ENCODE results near the gene SETBP1.
A peak's percentile ranks its signal among the peaks of the same experiment; 100 is the strongest.

The SETBP1 gene

GRCh38 chr18:44771572-44771955 lies 90.9 kb downstream of the SETBP1 start:
- no peak overlapping the region for H2AFZ ChIP-seq (ENCODE audit: insufficient read depth, low read length, poor library complexity)
- no peak overlapping the region for H2BK5ac ChIP-seq (ENCODE audit: low read depth, low read length, poor library complexity)
- no peaks in the 10 kb centered on the region for H3K36me3 ChIP-seq (ENCODE audit: control insufficient read depth in 1 of 2, insufficient read depth in 2 of 2, low read length in 2 of 2)
- H3K14ac ChIP-seq (ENCODE audit: low read length), result no peak overlapping the region
- H3K9ac ChIP-seq (ENCODE audit: low read length), result no peak overlapping the region
- H3K27ac ChIP-seq (ENCODE audit: low read depth, low read length), result no peak overlapping the region
- H3K27me3 ChIP-seq (ENCODE audit: insufficient read depth, low read length), result no peaks in the 10 kb centered on the region
- no peak overlapping the region for H4K12ac ChIP-seq (ENCODE audit: low read depth, low read length)
- H3K79me1 ChIP-seq (ENCODE audit: low read length), result peaks cover 5% of the 10 kb centered on the region
- H2BK120ac ChIP-seq (ENCODE audit: insufficient read depth, low read length, poor library complexity), result no peak overlapping the region
- H3K4me1 ChIP-seq (ENCODE audit: control insufficient read depth in 1 of 2, insufficient read depth in 2 of 2, low read length in 2 of 2), result peaks cover 16 to 18% of the 10 kb centered on the region in 2 experiments
- H2BK12ac ChIP-seq (ENCODE audit: low read length), result no peak overlapping the region
- H3K4ac ChIP-seq (ENCODE audit: low read depth, low read length), result no peak overlapping the region
- no peak for DNase-seq
- no peaks in the 10 kb centered on the region for H3K79me2 ChIP-seq (ENCODE audit: control insufficient read depth, insufficient read depth, low read length, poor library complexity)
- no CpG with 5 or more reads among the region's 5 CpGs for WGBS (ENCODE audit: extremely low coverage, insufficient coverage, insufficient read length)
- H3K23ac ChIP-seq (ENCODE audit: low read length), result no peak overlapping the region
- H3K4me3 ChIP-seq (ENCODE audit: low read depth, low read length), result no peak overlapping the region
- H4K8ac ChIP-seq (ENCODE audit: low read depth, low read length), result no peak overlapping the region
- H2AK5ac ChIP-seq (ENCODE audit: low read length), result peak overlapping the region; percentile 3
- H4K91ac ChIP-seq (ENCODE audit: low read depth, low read length), result no peak overlapping the region
- no peak overlapping the region for H3K4me2 ChIP-seq (ENCODE audit: low read length)
- peak overlapping the region; percentile 16 for H3K18ac ChIP-seq (ENCODE audit: low read length)
- no peaks in the 10 kb centered on the region for H3K9me3 ChIP-seq (ENCODE audit: insufficient read depth, low read depth, low read length)

GRCh38 chr18:44771956-44772917 lies 91.5 kb downstream of the SETBP1 start:
- Histone ChIP-seq H3K4me3 (ENCODE audit: low read depth, low read length) (no peak overlapping the region), H3K27ac (ENCODE audit: low read depth, low read length) (peak overlapping the region; percentile 14), H3K23ac (ENCODE audit: low read length) (no peak overlapping the region), H2AK5ac (ENCODE audit: low read length) (no peak overlapping the region), H3K79me1 (ENCODE audit: low read length) (peaks cover 5% of the 10 kb centered on the region), H2BK12ac (ENCODE audit: low read length) (peak overlapping the region; percentile 28), H3K18ac (ENCODE audit: low read length) (no peak overlapping the region), H2BK120ac (ENCODE audit: insufficient read depth, low read length, poor library complexity) (no peak overlapping the region), H3K4ac (ENCODE audit: low read depth, low read length) (no peak overlapping the region), H3K4me1 (ENCODE audit: control insufficient read depth in 1 of 2, insufficient read depth in 2 of 2, low read length in 2 of 2) (peaks cover 17 to 18% of the 10 kb centered on the region in 2 experiments), H3K79me2 (ENCODE audit: control insufficient read depth, insufficient read depth, low read length, poor library complexity) (no peaks in the 10 kb centered on the region), H3K27me3 (ENCODE audit: insufficient read depth, low read length) (no peaks in the 10 kb centered on the region), H3K9ac (ENCODE audit: low read length) (no peak overlapping the region), H2AFZ (ENCODE audit: insufficient read depth, low read length, poor library complexity) (no peak overlapping the region), H4K91ac (ENCODE audit: low read depth, low read length) (no peak overlapping the region), H3K9me3 (ENCODE audit: insufficient read depth, low read depth, low read length) (no peaks in the 10 kb centered on the region), H3K4me2 (ENCODE audit: low read length) (no peak overlapping the region), H2BK5ac (ENCODE audit: low read depth, low read length, poor library complexity) (no peak overlapping the region), H4K8ac (ENCODE audit: low read depth, low read length) (no peak overlapping the region), H3K36me3 (ENCODE audit: control insufficient read depth in 1 of 2, insufficient read depth in 2 of 2, low read length in 2 of 2) (no peaks in the 10 kb centered on the region), H3K14ac (ENCODE audit: low read length) (no peak overlapping the region), H4K12ac (ENCODE audit: low read depth, low read length) (no peak overlapping the region)
- WGBS (ENCODE audit: extremely low coverage, insufficient coverage, insufficient read length), result no CpG with 5 or more reads among the region's 14 CpGs
- peak; percentile 88 to 98 for DNase-seq

GRCh38 chr18:44773640-44774155 lies 93.0 kb downstream of the SETBP1 start:
- Histone ChIP-seq H3K79me2 (ENCODE audit: control insufficient read depth, insufficient read depth, low read length, poor library complexity) (no peaks in the 10 kb centered on the region), H3K79me1 (ENCODE audit: low read length) (peaks cover 7% of the 10 kb centered on the region), H3K9ac (ENCODE audit: low read length) (no peak overlapping the region), H2AFZ (ENCODE audit: insufficient read depth, low read length, poor library complexity) (no peak overlapping the region), H2AK5ac (ENCODE audit: low read length) (no peak overlapping the region), H3K14ac (ENCODE audit: low read length) (no peak overlapping the region), H3K36me3 (ENCODE audit: control insufficient read depth in 1 of 2, insufficient read depth in 2 of 2, low read length in 2 of 2) (no peaks in the 10 kb centered on the region), H2BK12ac (ENCODE audit: low read length) (no peak overlapping the region), H3K27ac (ENCODE audit: low read depth, low read length) (no peak overlapping the region), H3K4me2 (ENCODE audit: low read length) (no peak overlapping the region), H3K9me3 (ENCODE audit: insufficient read depth, low read depth, low read length) (no peaks in the 10 kb centered on the region), H3K23ac (ENCODE audit: low read length) (no peak overlapping the region), H3K27me3 (ENCODE audit: insufficient read depth, low read length) (no peaks in the 10 kb centered on the region), H3K4me3 (ENCODE audit: low read depth, low read length) (no peak overlapping the region), H3K18ac (ENCODE audit: low read length) (no peak overlapping the region), H2BK5ac (ENCODE audit: low read depth, low read length, poor library complexity) (no peak overlapping the region), H4K12ac (ENCODE audit: low read depth, low read length) (no peak overlapping the region), H2BK120ac (ENCODE audit: insufficient read depth, low read length, poor library complexity) (no peak overlapping the region), H3K4ac (ENCODE audit: low read depth, low read length) (no peak overlapping the region), H4K8ac (ENCODE audit: low read depth, low read length) (no peak overlapping the region), H3K4me1 (ENCODE audit: control insufficient read depth in 1 of 2, insufficient read depth in 2 of 2, low read length in 2 of 2) (peaks cover 25 to 28% of the 10 kb centered on the region in 2 experiments), H4K91ac (ENCODE audit: low read depth, low read length) (no peak overlapping the region)
- no CpG with 5 or more reads among the region's 1 CpG for WGBS (ENCODE audit: extremely low coverage, insufficient coverage, insufficient read length)
- no peak for DNase-seq

DNA sequence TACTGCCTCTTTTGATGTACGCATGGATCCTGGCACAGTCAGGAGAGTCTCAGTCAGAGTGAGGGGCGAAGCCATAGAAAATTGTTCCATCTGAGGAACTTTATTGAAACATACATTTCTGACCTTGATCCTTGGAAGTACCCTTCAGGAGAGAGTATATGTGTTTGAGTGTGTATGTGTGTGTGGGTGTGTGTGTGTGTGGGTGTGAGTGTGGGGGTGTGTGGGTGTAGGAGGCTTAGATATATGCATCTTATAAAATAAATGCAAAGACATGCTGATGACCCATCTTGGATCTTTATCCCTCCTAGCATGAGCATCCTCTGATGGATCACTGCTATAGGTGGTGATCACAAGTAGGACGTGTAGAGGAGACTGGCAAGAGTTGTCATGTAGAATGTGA lies 93.5 kb downstream of the SETBP1 start:
- H3K79me2 ChIP-seq (ENCODE audit: control insufficient read depth, insufficient read depth, low read length, poor library complexity), result no peaks in the 10 kb centered on the region
- no peak overlapping the region for H2BK12ac ChIP-seq (ENCODE audit: low read length)
- no peak overlapping the region for H4K8ac ChIP-seq (ENCODE audit: low read depth, low read length)
- no peak overlapping the region for H2BK120ac ChIP-seq (ENCODE audit: insufficient read depth, low read length, poor library complexity)
- H3K9ac ChIP-seq (ENCODE audit: low read length), result no peak overlapping the region
- no CpG with 5 or more reads among the region's 3 CpGs for WGBS (ENCODE audit: extremely low coverage, insufficient coverage, insufficient read length)
- H3K18ac ChIP-seq (ENCODE audit: low read length), result no peak overlapping the region
- no peaks in the 10 kb centered on the region for H3K27me3 ChIP-seq (ENCODE audit: insufficient read depth, low read length)
- peaks cover 8% of the 10 kb centered on the region for H3K79me1 ChIP-seq (ENCODE audit: low read length)
- no peak overlapping the region for H2BK5ac ChIP-seq (ENCODE audit: low read depth, low read length, poor library complexity)
- no peaks in the 10 kb centered on the region for H3K9me3 ChIP-seq (ENCODE audit: insufficient read depth, low read depth, low read length)
- H3K23ac ChIP-seq (ENCODE audit: low read length), result no peak overlapping the region
- H3K4me2 ChIP-seq (ENCODE audit: low read length), result no peak overlapping the region
- H4K12ac ChIP-seq (ENCODE audit: low read depth, low read length), result no peak overlapping the region
- no peak overlapping the region for H3K4me3 ChIP-seq (ENCODE audit: low read depth, low read length)
- no peak overlapping the region for H3K27ac ChIP-seq (ENCODE audit: low read depth, low read length)
- H3K4me1 ChIP-seq (ENCODE audit: control insufficient read depth in 1 of 2, insufficient read depth in 2 of 2, low read length in 2 of 2), result peaks cover 25 to 33% of the 10 kb centered on the region in 2 experiments
- H3K4ac ChIP-seq (ENCODE audit: low read depth, low read length), result no peak overlapping the region
- H3K36me3 ChIP-seq (ENCODE audit: control insufficient read depth in 1 of 2, insufficient read depth in 2 of 2, low read length in 2 of 2), result no peaks in the 10 kb centered on the region
- H4K91ac ChIP-seq (ENCODE audit: low read depth, low read length), result no peak overlapping the region
- no peak for DNase-seq
- H3K14ac ChIP-seq (ENCODE audit: low read length), result no peak overlapping the region
- H2AK5ac ChIP-seq (ENCODE audit: low read length), result no peak overlapping the region
- no peak overlapping the region for H2AFZ ChIP-seq (ENCODE audit: insufficient read depth, low read length, poor library complexity)
